ENCODE measurements around the gene ADAM15.

GRCh38 chr1:155030243-155030795 is 20.8 kb upstream of the ADAM15 start:
- no peak for TF ChIP-seq CTCF (IDR thresholded peaks at IDR 0.05)
- TF ChIP-seq POLR2A (IDR thresholded peaks at IDR 0.05) = no peak

All from lower leg skin (tissue), 3 donors.